Testis (tissue), 2 donors: ENCODE data around the gene ZCCHC2.

Experiments
- POLR2A ChIP-seq: fragments of 450-650 bp; IDR thresholded peaks from one replicate; pipeline ENCODE4 v1.6.1; 2017; ENCODE audit warnings: antibody characterized with exemption, mild to moderate bottlenecking, moderate library complexity
- TF ChIP-seq, protein P1 (sequence below), 3 experiments: fragments of 450-650 bp in 2 of 3; fragments of 200-600 bp in 1 of 3; sonication (generic) in 1 of 3; IDR thresholded peaks; one replicate each; pipeline ENCODE4 v1.5.1; 2016 to 2019; ENCODE audit warnings: antibody characterized with exemption in 3 of 3, mild to moderate bottlenecking in 2 of 3, moderate library complexity in 1 of 3

- TF ChIP-seq, protein P1, sequence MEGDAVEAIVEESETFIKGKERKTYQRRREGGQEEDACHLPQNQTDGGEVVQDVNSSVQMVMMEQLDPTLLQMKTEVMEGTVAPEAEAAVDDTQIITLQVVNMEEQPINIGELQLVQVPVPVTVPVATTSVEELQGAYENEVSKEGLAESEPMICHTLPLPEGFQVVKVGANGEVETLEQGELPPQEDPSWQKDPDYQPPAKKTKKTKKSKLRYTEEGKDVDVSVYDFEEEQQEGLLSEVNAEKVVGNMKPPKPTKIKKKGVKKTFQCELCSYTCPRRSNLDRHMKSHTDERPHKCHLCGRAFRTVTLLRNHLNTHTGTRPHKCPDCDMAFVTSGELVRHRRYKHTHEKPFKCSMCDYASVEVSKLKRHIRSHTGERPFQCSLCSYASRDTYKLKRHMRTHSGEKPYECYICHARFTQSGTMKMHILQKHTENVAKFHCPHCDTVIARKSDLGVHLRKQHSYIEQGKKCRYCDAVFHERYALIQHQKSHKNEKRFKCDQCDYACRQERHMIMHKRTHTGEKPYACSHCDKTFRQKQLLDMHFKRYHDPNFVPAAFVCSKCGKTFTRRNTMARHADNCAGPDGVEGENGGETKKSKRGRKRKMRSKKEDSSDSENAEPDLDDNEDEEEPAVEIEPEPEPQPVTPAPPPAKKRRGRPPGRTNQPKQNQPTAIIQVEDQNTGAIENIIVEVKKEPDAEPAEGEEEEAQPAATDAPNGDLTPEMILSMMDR (IDR thresholded peaks at IDR 0.05): no peak
- no peak for TF ChIP-seq POLR2A
Observed at GRCh38 chr18:62607708-62608428, 85.0 kb downstream of the ZCCHC2 start.
